HG03135 (cell line): Measurements from ENCODE around the gene SIRT7.
A peak's percentile ranks its signal among the peaks of the same experiment; 100 is the strongest.

Experiments
- ATAC-seq: cut with Tn5 transposase; IDR thresholded peaks from one replicate; pipeline ENCODE4 v1.9.1; 2021; ENCODE audit warnings: mild to moderate bottlenecking, moderate library complexity; ENCODE audit not compliant: unreplicated experiment

The SIRT7 gene

DNA sequence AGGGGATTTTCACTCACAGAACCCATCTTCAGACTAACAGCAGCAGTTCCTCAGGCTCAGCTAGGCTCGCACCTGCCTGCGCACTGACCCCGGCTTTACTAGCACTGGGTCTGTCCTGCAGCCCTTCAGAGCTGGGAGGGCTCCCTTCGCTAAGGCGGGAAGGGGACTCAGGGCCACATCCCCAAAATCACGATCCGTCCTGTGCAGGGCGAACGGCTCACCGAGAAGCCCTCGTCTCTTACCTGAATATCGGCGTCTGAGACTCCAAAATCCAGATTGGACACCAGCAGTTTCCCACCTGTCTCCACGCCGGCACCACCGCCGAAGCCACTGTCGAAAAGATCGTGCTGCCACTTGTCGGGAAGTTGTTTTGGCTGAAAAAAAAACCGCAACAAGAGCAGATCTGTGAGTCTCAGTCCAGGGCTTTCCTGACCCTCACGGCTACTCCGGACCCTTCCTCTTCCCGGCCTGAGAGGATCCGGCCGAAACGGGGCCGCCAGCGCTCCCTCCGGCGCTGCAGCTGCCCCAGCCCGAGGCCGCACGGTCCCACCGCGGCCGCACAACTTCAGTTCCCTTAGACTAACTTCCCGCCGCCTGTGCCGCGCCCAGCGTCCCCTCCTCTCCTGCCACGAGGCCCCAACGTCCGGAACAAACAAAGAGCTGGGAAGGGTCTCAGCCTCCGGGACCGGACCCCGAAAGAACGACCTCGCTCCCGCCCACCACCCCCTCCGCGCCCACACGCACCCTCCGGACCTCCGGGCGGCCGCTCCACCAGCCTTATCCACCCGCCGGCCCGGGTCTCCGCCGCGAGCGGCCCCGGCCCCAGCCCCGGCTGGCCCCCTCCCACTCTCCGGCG lies 27.3 kb downstream of the SIRT7 start:
- ATAC-seq: no peak

DNA sequence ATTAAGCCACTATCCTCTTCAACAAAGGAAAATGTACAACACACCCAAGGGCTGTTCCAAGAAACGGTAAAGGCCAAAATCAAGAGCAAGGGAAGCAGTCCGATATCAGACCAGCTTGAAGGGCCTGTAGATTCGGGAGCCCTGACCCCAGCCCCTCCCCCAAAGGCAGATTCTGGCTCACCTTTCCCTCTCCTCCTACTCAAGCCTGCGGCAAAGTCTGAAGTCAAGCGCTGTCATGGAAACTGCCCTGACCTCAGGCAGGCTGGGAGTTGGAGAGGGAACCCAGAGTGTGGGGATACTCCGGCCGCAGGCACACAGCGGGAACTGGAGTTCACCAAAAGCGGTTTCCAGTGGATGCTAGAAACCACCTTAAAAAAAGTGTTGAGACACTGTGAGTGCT lies 28.4 kb downstream of the SIRT7 start:
- no peak for ATAC-seq

DNA sequence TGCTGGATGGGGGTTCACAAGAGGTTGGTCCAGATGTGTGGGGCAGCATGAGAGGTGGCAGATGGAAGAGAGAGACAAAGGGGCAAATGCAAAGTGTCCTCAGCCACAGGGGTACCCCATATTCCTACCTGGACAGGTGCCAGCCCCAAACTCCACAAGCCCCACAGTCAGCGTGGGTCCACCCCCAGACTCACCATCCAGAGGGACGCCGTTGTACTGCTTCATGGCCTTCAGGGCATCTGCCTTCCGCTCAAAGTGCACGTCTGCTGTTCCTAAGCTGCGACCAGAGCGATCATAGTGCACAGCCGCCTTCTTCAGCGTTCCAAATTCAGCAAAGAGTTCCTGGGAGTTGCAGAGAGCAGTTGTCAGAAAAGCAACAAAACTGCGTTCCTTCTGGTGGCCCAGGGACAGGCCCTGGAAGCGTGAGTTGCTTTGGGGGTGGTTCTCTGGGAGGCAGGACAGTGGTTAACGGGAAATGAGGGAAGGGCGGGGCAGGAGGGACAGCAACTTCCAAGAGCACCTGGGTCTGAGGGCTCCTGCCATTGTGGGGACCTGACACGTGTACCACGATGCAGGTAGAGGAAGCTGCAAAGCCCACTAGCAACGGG lies 28.9 kb downstream of the SIRT7 start:
- no peak for ATAC-seq

DNA sequence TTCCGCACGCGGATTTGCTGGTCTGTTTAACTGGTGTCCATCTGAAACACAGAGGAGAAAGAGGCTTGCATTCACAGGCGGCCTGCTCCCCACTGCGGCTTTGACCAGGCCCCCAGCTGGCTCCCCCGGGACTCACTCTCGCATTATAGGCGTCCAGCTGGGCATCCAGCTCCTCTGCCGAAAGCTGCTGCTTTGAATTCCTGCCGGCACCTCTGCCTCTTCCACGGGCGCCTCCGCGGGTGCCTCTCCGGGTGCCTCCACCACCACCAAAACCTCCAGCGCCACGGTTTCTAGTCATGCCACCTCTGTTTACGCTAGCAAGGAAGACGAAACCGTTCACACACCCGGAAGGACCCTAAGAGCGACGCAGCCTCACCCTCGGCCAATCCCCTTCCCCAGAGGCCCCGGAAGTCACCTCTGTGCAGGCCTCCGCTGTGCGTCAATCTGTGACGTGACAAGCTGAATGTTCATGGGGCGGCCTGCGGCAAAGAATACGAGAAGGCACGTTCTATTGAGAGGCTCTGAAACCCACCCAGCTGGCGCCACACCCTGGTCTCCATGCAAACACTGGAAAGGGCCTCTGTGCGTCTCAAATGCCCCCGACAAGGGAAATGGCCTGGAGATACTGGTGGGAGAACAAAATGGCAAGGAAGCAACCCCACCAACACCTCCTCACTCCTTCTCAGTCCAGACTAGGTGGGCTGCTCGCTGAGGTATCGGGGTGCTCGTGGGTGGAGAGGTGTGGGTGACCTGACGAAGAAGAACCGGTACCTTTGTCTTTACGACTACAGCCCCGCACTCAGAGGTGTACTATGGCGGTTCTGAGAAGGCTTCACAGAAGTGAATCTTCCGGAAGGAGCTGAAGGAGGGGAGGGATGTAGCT lies 29.6 kb downstream of the SIRT7 start:
- no peak for ATAC-seq

DNA sequence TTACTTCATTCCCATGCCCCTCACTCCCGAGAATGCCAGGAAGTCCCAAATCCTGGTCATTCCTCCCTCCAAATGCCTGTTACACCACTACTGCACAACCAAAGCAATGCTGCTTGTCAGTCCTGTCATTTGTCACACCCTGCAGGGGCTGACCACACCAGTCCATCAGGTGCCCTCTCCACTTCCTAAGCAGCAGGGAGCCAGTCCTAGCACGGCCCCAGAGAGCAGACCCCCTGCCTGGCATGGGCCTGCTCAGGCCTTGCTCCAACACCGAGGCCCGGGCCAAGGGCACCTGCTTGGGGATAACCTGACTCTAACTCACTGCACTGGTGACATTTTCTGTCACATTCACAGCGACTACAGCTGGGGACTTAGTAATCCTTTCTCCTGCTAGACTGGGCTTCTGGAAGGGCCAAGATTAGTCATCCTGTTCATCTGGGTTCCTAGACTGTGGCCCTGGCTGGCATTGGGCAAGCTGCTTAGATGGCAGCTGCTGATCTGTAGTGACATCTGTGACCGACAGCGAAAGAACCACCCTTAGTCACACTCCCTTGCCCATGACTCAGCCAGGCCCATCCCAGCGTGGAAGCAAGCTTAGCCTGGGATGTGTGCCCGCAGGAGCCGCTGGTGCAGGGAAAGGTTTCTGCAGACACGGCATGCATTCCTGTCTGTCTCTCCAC lies 32.0 kb downstream of the SIRT7 start:
- ATAC-seq: no peak

DNA sequence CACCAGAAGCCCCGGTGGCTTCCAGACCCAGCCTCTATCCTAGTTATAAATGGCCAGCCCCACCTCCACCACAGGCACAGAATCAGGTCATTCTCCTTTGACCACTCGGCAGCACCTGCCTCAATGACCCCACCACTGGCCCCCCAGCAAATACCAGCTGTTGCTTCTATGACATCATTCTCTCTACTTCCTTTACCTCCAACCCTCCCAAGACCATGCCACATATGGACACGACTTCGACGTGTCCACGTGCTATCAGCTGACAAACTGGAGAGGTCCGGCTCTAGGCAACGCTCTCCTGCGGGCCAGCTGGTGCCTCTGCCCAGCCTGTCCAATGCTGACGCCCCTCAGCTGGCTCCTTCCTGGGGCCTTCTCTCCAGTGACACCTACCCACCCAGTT lies 32.5 kb downstream of the SIRT7 start:
- no peak for ATAC-seq

DNA sequence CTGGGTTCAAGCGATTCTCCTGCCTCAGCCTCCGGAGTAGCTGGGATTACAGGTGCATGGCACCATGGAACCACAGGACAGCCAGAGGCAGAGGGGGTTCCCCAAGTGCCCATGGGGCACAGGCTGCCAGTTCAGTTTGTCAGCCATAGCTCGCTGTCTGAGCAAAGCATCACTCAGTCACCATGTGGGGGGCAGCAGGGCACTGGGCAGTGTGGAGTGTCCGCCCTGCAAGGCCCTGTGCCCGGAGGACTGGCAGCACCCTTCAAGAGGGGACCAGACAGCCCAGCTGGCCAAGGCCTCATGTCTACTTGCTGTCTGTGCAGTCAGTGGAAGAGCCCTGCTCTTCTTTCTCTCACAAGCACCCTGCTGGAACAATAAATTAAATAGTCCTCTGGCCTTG lies 33.0 kb downstream of the SIRT7 start:
- ATAC-seq: no peak

DNA sequence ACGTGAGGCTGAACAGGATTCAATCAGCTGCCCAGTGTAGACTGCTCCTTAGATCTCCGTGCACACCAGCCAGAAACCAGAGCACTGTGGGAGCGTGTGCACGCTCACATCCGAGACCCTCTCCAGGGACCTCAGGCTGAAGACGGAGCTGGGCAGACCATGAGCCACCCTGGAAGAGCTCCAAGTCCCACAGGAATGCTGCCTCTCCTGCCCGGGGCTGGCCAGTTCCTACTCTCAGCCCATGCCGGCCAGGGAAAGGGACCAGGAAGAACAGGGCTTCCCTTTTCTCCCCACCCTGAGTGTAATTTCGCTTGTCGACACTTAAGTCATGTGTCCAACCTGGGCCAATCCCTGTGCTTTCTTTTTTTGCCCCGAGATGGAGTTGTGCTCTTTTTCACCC lies 33.5 kb downstream of the SIRT7 start:
- no peak for ATAC-seq

DNA sequence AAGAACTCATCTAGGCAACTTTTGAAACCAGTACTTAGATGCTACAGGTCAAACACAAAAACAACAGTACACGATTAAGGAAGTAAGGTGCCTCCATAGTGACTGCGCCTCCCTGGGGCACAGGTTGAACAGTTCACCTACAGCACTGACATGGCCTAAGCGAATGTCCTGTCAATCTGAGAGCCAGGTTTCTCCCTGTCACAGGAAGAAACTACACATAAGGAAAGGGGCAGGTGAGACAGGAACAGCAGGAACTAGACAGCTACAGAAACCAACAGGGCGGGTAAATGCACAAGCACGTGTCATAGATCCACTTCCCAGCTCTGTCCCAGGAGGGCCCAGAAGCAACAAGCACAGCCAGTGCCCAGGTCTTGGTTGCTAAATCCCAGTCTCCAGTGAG lies 38.9 kb downstream of the SIRT7 start:
- ATAC-seq: no peak

DNA sequence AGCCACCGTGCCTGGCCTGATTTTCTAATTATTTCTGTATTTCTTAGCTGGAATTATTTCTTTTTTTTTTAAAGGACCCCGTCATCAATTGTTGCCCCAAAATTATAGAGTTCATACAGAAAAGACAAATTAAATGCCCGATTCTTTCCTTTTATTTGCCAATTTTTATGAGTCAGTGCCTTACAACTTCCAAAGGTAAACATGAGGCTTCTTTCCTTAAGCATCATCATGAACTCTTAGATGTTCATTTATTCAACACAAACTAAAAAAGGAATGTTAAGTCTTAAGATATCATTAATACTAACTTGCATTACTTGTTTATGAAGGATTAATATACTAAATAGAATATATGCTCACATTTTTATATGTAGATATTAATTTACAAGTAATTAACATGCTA lies 39.7 kb downstream of the SIRT7 start:
- no peak for ATAC-seq

DNA sequence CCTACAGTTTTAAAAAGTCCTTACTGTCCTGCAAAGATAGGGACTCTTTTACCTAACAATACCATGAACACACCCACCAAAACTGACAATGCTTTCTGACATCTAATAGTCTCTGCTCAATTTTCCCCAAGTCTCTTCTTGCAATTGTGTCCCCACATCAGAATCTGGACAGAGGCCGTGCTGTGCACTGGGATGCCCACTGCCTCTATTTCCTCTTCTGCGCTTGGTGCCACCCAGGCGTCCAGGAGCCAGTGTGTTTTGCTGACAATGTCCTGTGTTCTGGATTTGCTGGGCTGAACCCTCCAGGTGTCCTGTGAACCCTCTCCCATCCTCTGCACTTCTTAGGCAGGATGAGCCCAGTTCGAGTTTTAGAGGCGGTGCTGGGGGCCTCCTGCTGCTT lies 40.4 kb downstream of the SIRT7 start:
- no peak for ATAC-seq

DNA sequence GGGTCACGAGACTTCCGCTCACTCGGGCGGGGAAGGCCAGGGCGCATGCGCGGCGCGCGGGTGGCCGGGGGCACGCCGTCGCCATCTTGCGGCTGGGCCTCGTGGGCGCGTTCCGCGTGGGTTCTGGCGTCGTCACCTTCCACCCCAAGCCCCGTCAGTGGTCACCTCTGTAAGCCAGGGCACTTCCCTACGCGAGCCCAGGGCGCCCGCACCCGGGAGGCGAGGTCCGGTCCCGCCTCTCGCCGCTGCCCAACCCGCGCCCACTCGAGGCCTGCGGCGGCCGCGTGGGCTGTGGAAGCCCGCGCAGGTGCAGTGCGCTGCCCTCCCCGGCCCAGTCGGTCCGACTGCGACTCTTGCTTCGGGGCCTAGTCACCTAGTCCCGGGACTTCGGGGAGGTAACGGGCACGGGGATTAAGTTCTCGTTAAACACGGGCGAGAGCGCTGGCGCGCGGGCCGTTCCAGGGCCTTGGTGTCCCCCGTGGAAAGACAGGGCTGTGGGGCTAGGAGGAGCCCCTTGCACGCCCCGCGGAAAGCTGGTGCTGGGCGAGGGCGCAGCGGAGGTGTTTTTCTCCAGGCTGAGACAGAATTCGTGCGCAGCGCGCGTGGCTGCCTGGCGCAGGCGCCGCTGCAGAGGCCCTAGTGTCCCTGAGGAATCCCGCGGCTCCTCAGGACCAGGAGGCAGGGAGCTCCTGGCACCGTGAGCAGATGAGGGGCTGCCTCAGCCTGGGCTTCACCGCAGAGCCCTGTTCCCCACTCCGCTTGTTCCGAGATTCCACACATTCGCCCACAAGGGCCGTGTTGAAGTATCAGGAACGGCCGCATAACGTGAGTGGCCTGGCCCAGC lies 46.4 kb downstream of the SIRT7 start:
- peak; percentile 48 for ATAC-seq

DNA sequence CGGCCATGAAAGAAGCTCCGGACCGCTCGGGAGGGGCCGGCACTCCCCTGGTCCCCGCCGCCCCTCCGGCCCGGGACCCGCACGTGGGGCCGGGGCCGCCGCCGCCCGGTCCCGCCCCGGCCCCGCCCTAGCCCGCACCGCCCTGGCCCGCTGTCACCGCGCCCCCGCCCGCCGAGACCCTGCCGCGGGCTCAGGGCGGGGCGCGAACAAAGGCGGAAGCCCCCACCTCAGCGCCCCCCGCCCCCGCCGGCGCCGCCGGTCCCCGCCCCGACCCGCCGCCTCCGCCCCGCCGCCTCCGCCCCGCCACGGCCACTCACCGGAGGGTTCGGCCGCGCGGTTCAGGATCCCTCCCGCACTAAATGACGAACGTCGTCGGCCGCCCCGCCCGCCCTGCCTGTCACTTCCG lies 47.0 kb downstream of the SIRT7 start, which contains the start of gene ARHGDIA:
ARHGDIA (minus strand) TSS at position 357 of the 406 bp plus-strand sequence. CDS start 1,407 bp downstream, outside the sequence.
- peak; percentile 15 for ATAC-seq

DNA sequence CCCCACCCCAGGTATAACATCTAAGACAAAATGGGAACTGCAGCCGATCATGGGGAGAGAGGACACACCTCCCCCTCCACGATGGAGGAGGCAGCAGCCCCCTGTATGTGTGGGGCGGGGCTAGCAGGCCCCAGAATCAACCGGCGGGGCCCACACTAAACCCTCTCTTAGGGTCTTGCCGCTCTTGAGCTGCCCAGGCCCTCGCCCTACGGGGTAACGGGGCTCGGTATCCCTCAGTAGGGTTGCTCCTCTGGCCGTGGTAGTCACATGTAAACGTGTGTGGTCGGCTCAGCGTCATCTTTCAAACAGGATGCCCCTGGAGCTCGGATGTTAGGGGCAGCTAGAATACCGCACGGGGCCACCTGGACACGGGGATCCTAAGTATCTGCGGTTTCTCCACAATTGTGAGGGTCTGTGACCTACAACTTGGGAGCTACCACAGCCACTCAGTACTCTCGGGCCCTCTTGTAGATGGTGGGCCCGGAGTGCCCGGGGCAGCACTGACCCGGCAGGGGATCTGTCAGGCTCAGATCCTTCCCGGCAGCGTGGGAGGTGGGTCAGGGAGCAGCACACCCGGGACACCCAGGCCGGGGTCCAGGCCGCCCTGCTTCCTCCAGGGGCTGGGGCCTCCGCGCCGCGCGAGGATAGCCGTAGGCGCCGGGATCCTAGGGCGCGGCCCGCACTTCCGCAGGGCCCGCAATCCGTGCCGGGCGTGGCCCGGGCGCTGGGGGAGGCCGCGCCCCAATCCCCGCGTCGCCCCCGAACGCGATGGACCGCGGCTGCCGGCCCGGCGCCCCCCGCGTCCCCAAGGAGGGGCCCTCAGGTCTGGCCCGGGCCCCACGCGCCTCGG lies 47.6 kb downstream of the SIRT7 start:
- peak; percentile 18 for ATAC-seq

DNA sequence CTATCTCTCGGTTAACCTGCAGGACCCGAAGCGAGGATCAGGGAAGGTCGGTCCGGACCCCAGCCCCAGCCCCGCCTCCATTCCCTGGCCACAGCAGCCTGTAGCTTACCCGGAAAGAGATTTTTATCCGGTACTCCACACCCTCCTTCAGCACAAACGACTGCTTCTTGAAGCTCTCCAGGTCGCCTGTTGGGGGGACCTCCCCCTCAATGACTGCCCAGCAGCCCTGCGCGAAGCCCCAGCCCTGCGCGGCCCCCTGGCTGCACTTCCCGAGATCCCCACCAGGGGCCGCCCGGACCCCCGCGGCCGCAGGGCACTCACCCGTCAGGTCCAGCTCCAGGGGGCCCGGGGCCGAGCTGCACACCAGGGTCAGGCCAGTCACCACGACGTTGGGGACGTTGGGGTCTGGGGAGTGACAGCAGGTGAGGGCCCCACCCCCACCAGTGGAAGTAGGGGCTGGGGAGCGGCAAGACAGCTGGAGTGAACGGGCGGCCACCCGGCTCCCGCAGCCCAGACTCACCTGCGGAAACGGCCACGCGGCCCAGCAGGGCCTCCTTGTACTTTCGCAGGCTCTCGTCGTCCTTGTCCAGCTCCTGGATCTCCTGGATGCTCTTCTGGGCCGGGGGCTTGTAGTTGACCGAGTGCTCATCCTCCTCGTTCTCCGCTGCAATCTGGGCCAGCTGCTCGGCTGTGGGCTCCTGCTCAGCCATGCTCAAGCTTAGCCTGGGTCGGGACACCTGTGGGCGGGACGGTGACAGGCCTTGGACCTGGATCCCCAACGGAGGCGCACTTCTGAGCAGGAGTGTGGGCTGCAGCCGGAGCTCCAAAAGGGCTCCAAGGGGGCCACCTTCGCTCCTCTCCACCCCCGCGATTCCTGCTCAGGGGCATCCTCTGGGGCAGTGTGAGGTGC lies 48.5 kb downstream of the SIRT7 start:
- no peak for ATAC-seq

DNA sequence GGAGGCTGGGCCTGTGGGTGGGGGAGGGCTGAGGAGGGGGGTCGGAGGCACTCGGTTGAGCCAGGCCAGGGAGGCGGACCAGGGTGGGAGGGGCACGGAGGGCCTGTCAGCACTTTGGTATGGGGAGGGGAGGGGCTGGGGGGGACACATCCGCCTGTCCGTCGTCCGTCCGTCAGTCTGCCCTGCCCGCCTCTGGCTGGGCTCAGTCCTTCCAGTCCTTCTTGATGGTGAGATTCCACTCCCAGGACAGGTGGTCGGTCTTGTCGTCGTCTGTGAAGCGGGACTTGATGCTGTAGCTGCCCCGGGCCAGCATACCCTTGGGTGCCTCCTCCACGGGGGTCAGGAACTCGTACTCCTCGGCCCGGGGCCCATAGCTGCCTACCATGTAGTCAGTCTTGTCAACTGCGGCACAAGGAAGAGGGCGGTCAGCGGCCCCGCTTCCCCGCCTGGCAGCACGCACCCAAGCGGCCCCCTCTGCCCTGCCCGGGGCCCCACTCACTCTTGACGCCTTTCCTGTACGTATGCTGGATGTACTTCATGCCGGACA lies 49.2 kb downstream of the SIRT7 start:
- ATAC-seq: no peak

DNA sequence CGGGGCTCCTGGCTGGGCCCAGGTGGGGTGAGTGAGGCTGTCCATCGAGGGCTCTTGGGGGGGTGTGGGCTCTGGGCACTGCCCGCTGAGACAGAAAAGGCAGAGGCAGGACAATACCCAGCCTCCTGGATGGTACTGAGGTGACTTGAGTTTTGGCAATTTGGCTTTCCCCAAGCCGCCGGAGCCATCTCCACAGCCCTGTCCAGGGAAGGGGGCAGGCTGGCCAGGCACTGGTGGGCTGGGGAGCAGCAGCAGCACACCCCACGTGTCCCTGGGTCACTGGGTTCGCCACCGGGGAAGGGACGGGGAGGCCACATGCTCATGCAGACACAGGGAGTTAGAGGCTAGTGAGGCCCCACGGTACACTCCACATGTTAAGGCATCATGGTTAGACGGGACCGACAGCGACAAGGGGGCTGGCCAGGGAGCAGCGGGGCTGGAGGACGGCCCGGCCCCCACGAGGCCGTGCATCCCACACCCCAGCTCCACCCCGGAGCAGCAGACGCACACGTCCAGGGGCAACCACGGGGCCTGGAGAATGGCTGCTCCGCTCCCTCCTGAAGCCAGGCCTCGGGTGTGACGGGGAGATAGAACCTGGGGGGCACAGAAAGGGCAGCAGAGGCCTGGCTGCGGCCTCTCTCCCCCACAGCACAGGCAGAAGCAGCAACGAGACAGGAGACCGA lies 49.8 kb downstream of the SIRT7 start:
- no peak for ATAC-seq
